ENCODE data around the gene WDR20.
A peak's percentile ranks its signal among the peaks of the same experiment; 100 is the strongest.
"Not testable (repeated sequence)": the region's sequence is repeated elsewhere in the genome, so short reads cannot be mapped to it uniquely, and the experiment has no call there.

WDR20 gene

GRCh38 chr14:102134719-102135118, 5.0 kb upstream of the WDR20 start:
- not testable (repeated sequence) for DNase-seq

GRCh38 chr14:102135456-102135855, 4.2 kb upstream of the WDR20 start:
- not testable (repeated sequence) for DNase-seq

- no peak for DNase-seq
These were observed 1.2 kb upstream of the WDR20 start for GRCh38 chr14:102138535-102138934.

- no peak for DNase-seq
These were observed 774 bp upstream of the WDR20 start for GRCh38 chr14:102138961-102139285.

GRCh38 chr14:102140027-102140749, 491 bp downstream of the WDR20 start:
- peak; percentile 55 for DNase-seq

GRCh38 chr14:102140750-102141145, 1.1 kb downstream of the WDR20 start:
- DNase-seq = no peak

- DNase-seq = no peak
These were observed 2.1 kb downstream of the WDR20 start for GRCh38 chr14:102141797-102142196.

GRCh38 chr14:102144914-102145313, 5.2 kb downstream of the WDR20 start:
- no peak for DNase-seq

- no peak for DNase-seq
These were observed 5.7 kb downstream of the WDR20 start for GRCh38 chr14:102145395-102145794.

- DNase-seq = no peak
These were observed 6.7 kb downstream of the WDR20 start for GRCh38 chr14:102146423-102146822.

- no peak for DNase-seq
These were observed 10.4 kb downstream of the WDR20 start for GRCh38 chr14:102150083-102150482.

GRCh38 chr14:102150744-102151143, 11.0 kb downstream of the WDR20 start:
- DNase-seq = no peak

- not testable (repeated sequence) for DNase-seq
These were observed 11.7 kb downstream of the WDR20 start for GRCh38 chr14:102151411-102151810.

- DNase-seq = no peak
These were observed 14.4 kb downstream of the WDR20 start for GRCh38 chr14:102154121-102154520.

GRCh38 chr14:102154821-102155549, 15.3 kb downstream of the WDR20 start:
- no peak for DNase-seq

GRCh38 chr14:102157346-102157745, 17.6 kb downstream of the WDR20 start:
- DNase-seq = no peak

- no peak for DNase-seq
These were observed 19.1 kb downstream of the WDR20 start for GRCh38 chr14:102158797-102159196.

- DNase-seq = no peak
These were observed 20.1 kb downstream of the WDR20 start for GRCh38 chr14:102159841-102160240.

GRCh38 chr14:102162487-102162886, 22.8 kb downstream of the WDR20 start:
- DNase-seq = no peak

GRCh38 chr14:102164241-102164641, 24.5 kb downstream of the WDR20 start:
- DNase-seq = no peak

GRCh38 chr14:102164965-102165364, 25.3 kb downstream of the WDR20 start:
- DNase-seq = no peak

- DNase-seq = no peak
These were observed 30.4 kb downstream of the WDR20 start for GRCh38 chr14:102170061-102170460.

GRCh38 chr14:102171173-102172020, 31.7 kb downstream of the WDR20 start:
- DNase-seq = no peak

GRCh38 chr14:102172021-102172272, 32.2 kb downstream of the WDR20 start:
- not testable (repeated sequence) for DNase-seq
